HG03103 (cell line): Measurements from ENCODE around the gene EYS.
"Not testable (repeated sequence)": the region's sequence is repeated elsewhere in the genome, so short reads cannot be mapped to it uniquely, and the experiment has no call there.

Experiments used
- ATAC-seq: cut with Tn5 transposase; IDR thresholded peaks from one replicate; pipeline ENCODE4 v1.9.1; 2021; ENCODE audit warnings: low read depth; ENCODE audit not compliant: unreplicated experiment

EYS gene

DNA sequence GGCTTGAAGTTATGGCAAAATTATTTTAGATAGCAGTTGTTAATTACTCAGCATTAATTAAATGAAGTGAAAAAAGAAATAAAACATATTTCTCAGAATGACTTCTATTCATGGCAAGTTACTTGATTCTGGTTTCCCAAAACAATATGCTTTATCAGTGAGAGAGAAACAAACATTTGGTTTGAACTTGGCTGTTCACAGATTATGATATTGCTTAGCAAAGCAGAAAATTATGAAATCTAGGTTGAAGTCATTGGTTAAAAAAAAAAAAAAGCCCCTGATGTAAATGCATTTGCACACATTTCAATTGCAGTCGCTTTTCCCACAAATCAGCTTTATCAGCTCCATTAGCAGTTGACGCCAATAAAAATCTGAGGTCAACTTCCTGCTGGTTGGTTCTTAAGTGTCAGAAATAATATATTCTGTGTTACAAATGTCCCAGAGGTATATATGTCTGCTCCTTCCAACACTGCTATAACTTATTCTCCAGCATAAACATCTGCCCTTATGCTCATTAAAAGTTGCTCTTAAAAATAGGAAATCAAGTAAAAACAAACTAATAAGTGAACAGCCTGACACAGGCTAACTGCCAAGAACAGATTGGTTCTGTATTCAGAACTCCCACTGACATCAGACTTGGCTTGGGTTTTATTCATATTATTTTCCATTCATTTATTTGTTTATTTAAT, 1796.0 kb downstream of the EYS start:
- ATAC-seq = no peak

DNA sequence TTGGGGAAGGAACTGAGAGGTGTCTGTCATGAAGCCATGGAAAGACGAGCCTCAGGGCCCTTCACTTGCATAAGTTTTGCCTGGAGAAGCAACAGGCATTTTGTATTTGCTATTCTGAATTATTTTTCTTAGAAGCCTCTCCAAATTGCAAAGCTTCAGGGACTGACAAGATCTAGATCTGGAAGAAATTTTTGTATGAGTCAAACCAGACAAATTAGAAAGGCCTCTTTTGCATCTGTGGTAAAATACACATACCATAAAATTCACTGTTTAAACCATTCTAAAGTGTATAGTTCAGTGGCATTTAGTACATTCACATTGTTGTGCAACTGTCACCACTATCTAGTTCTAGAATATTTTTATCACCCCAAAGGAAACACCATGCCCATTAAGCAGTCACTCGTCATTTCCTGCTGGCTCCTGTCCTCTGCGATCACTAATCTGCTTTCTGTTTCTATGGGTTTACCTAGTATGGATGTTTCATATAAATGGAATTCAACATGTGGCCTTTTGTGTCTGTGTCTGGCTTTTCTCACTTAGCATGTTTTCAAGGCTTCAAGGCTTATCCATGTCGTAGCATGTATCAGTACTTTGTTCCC, 1802.3 kb downstream of the EYS start:
- no peak for ATAC-seq

GRCh38 chr6:63899550-63899949, 1807.5 kb downstream of the EYS start:
- no peak for ATAC-seq

DNA sequence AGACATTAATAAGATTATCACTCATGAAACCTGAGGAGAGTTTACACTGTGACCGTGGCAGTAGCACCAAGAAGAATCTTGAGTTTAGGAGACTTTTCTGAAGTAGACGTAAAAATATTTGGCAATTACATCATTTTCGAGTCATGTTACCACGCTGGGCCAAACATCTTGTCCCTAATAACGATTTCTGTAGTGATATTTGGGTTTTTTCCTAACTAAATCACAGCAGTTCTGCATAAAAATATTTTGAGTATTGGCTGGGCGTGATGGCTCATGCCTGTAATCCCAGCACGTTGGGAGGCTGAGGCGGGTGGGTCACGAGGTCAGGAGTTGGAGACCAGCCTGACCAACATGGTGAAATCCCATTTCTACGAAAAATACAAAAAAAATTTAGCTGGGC, 1809.1 kb downstream of the EYS start:
- no peak for ATAC-seq

DNA sequence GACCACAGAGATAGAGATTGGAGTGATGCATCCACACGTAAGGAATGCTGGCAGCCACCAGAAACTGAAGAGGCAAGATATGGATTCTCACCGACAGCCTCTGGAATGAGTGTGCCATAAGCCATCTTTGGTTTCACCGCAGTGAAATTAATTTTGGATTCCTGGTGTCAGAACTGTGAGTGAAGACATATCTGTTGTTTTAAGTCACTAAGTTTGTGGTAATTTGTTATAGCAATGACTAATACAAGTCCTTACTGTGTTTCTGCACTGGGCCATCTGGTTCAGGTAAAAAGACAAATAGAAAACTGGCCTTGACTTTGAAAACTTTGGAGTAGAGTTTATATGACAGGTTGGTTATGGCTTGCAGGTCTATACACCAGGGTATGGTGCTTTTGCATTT, 1809.6 kb downstream of the EYS start:
- no peak for ATAC-seq

DNA sequence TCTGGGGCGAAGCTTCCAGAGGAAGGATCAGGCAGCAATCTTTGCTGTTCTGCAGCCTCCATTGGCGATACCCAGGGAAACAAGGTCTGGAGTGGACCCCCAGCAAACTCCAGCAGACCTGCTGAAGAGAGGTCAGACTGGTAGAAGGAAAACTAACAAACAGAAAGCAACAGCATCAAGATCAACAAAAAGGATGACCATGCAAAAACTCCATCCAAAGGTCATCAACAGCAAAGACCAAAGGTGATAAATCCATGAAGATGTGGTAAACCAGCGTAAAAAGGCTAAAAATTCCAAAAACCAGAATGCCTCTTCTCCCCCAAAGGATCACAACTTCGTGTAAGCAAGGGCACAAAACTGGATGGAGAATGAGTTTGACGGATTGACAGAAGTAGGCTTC, 1818.6 kb downstream of the EYS start:
- ATAC-seq = no peak

DNA sequence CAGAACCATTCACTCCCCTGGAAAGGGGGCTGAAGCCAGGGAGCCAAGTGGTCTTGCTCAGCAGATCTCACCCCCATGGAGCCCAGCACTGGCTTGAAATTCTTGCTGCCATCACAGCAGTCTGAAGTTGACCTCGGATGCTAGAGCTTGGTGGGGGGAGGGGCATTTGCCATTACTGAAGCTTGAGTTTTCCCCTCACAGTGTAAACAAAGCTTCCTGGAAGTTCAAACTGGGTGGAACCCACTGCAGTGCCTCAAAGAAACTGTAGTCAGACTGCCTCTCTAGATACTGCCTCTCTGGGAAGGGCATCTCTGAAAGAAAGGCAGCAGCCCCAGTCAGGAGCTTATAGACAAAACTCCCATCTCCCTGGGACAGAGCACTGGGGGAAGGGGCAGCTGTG, 1819.2 kb downstream of the EYS start:
- not testable (repeated sequence) for ATAC-seq

DNA sequence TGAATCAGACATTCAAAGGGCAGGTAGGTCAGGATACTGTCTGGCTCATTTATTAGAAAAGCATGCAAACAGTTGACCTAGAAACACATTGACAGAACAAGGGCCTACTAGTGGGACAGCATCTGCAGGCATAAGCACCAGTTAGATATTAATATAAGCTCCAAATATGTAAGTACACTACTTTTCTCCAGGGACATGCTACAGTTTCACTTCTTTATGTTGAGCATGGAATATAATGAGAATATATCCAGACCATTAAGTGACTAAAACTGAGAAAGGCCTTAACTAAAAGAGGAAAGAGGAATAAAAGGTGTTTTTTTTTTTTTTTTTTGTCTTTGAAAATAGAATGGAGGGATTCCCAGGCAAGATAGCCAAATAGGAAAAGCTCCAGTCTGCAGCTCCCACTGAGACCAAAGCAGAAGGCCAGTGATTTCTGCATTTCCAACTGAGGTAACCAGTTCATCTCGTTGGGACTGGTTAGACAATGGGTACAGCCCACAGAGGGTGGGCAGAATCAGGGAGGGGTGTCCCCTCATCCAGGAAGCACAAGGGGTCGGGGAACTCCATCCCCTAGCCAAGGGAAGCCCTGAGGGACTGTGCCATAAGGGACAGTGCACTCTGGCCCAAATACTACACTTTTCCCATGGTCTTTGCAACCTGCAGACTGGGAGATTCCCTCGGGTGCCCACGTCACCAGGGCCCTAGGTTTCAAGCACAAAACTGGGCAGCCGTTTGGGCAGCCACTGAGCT, 1819.8 kb downstream of the EYS start:
- no peak for ATAC-seq

GRCh38 chr6:63886341-63886740, 1820.7 kb downstream of the EYS start:
- ATAC-seq = no peak

DNA sequence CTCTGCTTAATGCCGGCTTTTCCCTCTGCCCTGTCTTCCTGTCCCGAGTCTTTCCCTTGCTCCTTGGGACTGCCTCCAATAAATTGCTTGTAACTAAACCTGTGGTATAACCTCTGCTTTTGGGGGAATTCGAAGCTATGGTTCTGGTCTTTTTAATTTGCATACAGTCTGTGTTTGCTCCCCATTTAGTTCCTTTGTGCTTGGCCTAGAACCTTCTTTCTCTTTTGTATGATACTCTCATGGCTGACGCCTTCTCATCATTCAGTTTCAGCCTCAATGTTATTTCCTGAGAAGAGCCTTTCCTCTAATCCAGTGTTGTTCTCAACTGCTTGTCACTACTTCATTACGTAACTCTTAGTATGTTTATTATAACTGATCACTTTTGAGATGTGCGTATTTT, 1823.4 kb downstream of the EYS start:
- no peak for ATAC-seq

DNA sequence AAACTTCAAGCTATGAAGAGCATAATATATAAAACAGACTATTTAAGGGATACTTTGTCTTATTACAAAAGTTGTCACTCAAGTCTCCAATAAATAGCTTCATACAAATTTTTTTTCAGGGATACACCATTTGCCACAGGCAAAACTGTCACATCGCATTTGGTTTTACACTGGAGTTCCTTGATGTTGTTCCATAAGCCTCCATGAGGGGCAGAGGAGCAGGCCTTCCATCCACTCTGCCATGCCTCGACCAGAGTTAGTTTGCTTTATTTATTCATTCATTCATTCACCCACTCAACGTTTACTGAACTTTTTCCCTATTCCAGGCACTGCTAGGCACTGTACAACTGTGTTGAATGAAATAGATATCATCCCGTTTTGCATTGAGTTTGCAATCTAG, 1824.8 kb downstream of the EYS start:
- ATAC-seq = no peak

DNA sequence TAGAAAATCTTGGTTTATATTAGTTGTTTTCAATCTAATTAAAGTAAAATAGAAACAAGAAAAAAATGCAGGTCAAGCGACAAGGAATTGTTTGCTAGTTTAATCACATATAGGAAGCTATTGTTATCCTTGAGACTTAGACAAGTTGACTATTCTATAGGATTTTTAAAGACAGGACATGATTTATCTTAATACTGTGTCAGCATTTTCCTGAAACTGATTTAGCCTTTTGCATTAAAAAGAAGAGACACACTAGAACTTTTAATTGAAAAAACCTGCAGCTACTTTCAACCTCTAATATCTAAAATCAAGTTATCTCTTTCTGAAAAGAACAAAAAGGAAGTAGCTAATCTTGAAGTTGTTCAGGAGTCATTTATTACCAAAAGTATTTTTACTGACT, 1825.2 kb downstream of the EYS start:
- ATAC-seq = no peak

- no peak for ATAC-seq
Observed at GRCh38 chr6:63872233-63872632, 1834.8 kb downstream of the EYS start.

- no peak for ATAC-seq
Observed at GRCh38 chr6:63868351-63868750, 1838.7 kb downstream of the EYS start.

DNA sequence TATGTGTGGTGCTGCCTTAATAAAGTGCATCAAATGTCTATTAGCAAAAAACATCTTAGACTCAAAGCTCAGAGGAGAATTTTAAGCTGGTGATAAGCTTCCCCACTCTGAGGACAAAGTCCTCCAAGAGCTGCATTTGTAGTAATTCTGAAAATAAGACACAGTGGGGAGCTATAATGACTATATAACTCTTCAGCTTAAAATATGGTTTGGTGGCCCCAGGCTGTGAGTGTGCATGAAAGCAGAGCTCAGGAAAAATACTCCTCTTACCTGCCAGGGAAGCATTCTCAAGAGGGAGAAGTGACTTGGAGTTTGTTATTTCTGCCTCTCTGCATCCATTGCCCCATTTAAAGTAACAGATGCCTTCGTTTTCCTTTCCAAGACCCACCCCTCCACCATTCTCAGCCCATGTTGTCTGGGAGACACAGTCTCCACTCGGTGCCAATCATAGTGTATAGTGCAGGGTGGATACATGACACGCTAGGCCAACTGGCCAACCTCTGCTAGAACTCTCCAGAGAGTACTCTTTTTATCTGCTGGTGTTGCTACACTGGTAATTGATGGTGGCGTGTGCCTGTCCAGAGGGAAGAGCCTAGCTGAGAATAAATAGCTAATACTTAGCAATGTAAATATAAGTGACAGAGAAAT, 1842.2 kb downstream of the EYS start:
- ATAC-seq = no peak

DNA sequence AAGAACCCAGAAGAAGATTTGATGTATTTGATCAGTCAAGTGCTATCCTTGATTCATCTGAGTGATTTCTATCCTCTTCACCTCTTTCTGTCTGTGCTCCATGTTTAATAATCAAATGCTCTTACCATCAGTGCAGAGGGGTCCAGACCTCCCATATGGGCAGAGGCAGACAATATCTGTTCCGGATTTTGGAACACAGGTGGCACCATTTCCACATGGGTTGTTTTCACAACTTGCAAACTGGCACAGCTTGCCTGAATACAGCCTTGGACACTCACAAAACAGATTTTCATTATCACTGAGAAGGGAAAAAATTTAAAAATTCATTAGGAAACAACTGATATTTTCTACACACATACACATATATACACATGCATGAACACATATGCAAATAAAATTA, 1843.0 kb downstream of the EYS start:
- no peak for ATAC-seq

DNA sequence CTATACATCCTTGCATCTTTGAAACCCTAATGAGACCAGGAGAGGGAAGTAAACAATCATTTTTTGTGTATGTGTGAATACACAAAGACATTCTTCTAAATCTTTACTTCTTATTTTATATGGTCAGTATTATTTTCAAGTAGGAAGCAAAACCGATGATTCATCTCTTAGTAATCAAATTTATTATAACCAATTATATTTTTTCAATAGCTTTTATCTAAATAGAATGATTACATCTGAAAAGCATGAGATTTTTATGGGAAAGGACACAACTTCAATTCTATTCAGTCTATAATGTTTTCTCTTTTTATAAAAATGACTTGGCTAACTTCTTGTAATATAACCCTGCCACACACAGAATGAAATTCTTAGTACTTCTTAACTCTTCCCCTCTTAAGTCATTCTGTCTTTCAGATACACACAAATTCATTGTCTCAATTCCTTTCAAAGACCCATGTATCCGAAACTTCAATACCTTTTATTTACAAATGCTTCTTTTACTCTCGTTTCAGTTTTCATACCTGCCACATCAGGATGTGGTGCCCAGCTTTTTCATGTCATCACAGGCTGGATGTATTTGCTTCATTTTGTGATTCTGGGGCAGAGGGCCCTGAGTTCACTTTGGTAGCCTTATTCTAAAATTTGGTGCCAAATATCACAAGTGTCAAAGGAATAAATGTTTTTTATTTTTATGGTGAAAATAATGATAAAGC, 1844.4 kb downstream of the EYS start:
- no peak for ATAC-seq

- ATAC-seq = no peak
Observed at GRCh38 chr6:63859528-63859927, 1847.5 kb downstream of the EYS start.

DNA sequence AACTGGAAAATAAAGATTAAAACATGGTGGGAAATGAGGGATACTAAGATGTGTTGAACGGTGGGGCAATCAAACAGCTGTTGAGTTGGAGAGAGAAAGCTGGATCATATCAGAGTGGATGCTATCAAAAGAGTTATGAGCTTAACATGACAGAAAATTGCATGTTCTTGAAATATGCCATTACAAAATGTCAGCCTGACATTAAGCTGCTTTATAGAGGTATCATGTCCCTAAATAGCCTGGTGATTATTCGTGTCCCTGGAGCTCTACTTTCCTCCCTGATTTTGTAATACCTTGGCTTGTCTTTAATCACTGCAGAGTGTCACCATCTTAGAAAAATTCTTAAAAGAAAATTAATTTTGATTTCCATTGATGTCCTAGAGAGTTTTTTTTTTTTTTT, 1848.3 kb downstream of the EYS start:
- ATAC-seq = no peak

- no peak for ATAC-seq
Observed at GRCh38 chr6:63856271-63856670, 1850.8 kb downstream of the EYS start.

- ATAC-seq = no peak
Observed at GRCh38 chr6:63844287-63844686, 1862.7 kb downstream of the EYS start.
